CD8-positive, alpha-beta memory T cell (primary cell): ENCODE measurements around the gene GRID2IP. TPM values are rescaled to one million over a fixed set of nuclear protein-coding genes. Genes with fewer than 3 reads are reported as not detected.
A peak's percentile ranks its signal among the peaks of the same experiment; 100 is the strongest.

Experiments used
- CTCF ChIA-PET: fragments of 350-600 bp; sonication (Branson Sonifier 250); formaldehyde crosslinking; loops from one replicate; lab custom pipeline; 2021; ENCODE audit warnings: antibody characterized with exemption; lab: Charles Lee
- POLR2A ChIA-PET: fragments of 350-600 bp; sonication (Branson Sonifier 250); formaldehyde crosslinking; loops from one replicate; lab custom pipeline; 2021; ENCODE audit warnings: antibody characterized with exemption; lab: Charles Lee
- DNase-seq, 5 donors: peaks; one replicate each; pipeline versions ENCODE4 v3.0.0 to v3.0.0-alpha.2; 2020 to 2022; ENCODE audit warnings: mixed read lengths in 1 of 5
- H3K27ac ChIP-seq: one replicate; pipeline ENCODE4 v1.7.0; 2013; ENCODE audit warnings: low read depth, mild to moderate bottlenecking, low read length, moderate library complexity
- H3K27me3 ChIP-seq: 2 replicates; pipeline ENCODE4 v1.7.0; 2013; ENCODE audit warnings: low read length, mild to moderate bottlenecking; ENCODE audit not compliant: insufficient read depth, poor library complexity, severe bottlenecking
- H3K36me3 ChIP-seq: 2 replicates; pipeline ENCODE4 v1.7.0; 2013; ENCODE audit warnings: mild to moderate bottlenecking, low read length, moderate library complexity; ENCODE audit not compliant: insufficient read depth
- H3K4me1 ChIP-seq: 2 replicates; pipeline ENCODE4 v1.7.0; 2013; ENCODE audit warnings: mild to moderate bottlenecking, low read length, moderate library complexity; ENCODE audit not compliant: insufficient read depth
- H3K4me3 ChIP-seq: 2 replicates; pipeline ENCODE4 v1.7.0; 2013; ENCODE audit warnings: mild to moderate bottlenecking, low read length
- H3K9me3 ChIP-seq: 2 replicates; pipeline ENCODE4 v1.7.0; 2013; ENCODE audit warnings: mild to moderate bottlenecking, low read length
- H3K27ac Mint-ChIP-seq, 8 donors: one replicate each; pipeline ENCODE4 v1.8.0; 2020 to 2021; ENCODE audit warnings: mixed read lengths in 8 of 8, mild to moderate bottlenecking in 6 of 8, inconsistent platforms in 3 of 8, moderate library complexity in 3 of 8
- H3K27me3 Mint-ChIP-seq, 2 donors: one replicate each; pipeline ENCODE4 v1.8.0; 2020 to 2021; ENCODE audit warnings: mixed read lengths in 2 of 2, mild to moderate bottlenecking in 1 of 2, moderate library complexity in 1 of 2
- H3K36me3 Mint-ChIP-seq, 3 donors: one replicate each; pipeline ENCODE4 v1.8.0; 2020 to 2021; ENCODE audit warnings: mixed read lengths in 3 of 3, inconsistent platforms in 1 of 3, mild to moderate bottlenecking in 1 of 3
- H3K4me1 Mint-ChIP-seq, 3 donors: one replicate each; pipeline ENCODE4 v1.8.0; 2020 to 2021; ENCODE audit warnings: mixed read lengths in 3 of 3, inconsistent platforms in 1 of 3, mild to moderate bottlenecking in 1 of 3
- H3K4me3 Mint-ChIP-seq, 7 donors: one replicate each; pipeline ENCODE4 v1.8.0; 2020 to 2021; ENCODE audit warnings: mixed read lengths in 7 of 7, mild to moderate bottlenecking in 6 of 7, moderate library complexity in 4 of 7, inconsistent platforms in 2 of 7
- H3K9me3 Mint-ChIP-seq, 5 donors: one replicate each; pipeline ENCODE4 v1.8.0; 2020 to 2022; ENCODE audit warnings: mixed read lengths in 5 of 5, mild to moderate bottlenecking in 3 of 5, moderate library complexity in 2 of 5, inconsistent platforms in 1 of 5
- polyA plus RNA-seq: library from polyadenylated mRNA; unstranded; fragments of 300-500 nt; fragmentation: Illumina TruSeq; gene quantifications from one replicate; pipeline ENCODE4 v1.2.3, GENCODE V29; 2021
- total RNA-seq, 2 experiments: library from RNA; stranded (reverse); gene quantifications; one replicate each; pipeline ENCODE4 v1.2.3, GENCODE V29; 2021

The GRID2IP gene
- total and polyA plus RNA-seq, 3 experiments from 2014 or later = 0.33 to 0.51 TPM; not detected in 1

GRCh38 chr7:6558837-6559236 is 7.6 kb upstream of the GRID2IP start:
- Mint-ChIP-seq H3K9me3 (no peaks in the 10 kb centered on the region), H3K4me3 (no peak overlapping the region), H3K4me1 (peaks cover 2 to 7% (median 5%) of the 10 kb centered on the region in 3 donors), H3K27ac (no peak overlapping the region), H3K27me3 (peaks cover 5 to 6% of the 10 kb centered on the region in 2 donors), H3K36me3 (no peaks in the 10 kb centered on the region)
- POLR2A ChIA-PET = interaction anchor here (0.5 kb wide), 1 partner anchor 25 kb away, joined by 5 read pairs; no protein-coding TSS in a partner anchor
- no peak overlapping the region for H3K4me3 ChIP-seq
- H3K4me1 ChIP-seq = no peaks in the 10 kb centered on the region
- H3K36me3 ChIP-seq = no peaks in the 10 kb centered on the region
- H3K27ac ChIP-seq = no peak overlapping the region
- H3K27me3 ChIP-seq = no peaks in the 10 kb centered on the region
- H3K9me3 ChIP-seq = no peaks in the 10 kb centered on the region
- CTCF ChIA-PET = interaction anchor here (0.6 to 1.6 kb wide), 6 partner anchors 11 to 80 kb away, joined by 3 to 7 read pairs (median 4); no protein-coding TSS in a partner anchor
- peak in 1 of 5 donors; percentile 17 for DNase-seq

- DNase-seq = no peak
- Histone ChIP-seq H3K9me3 (no peaks in the 10 kb centered on the region), H3K4me3 (no peak overlapping the region), H3K36me3 (no peaks in the 10 kb centered on the region), H3K27me3 (no peaks in the 10 kb centered on the region), H3K4me1 (no peaks in the 10 kb centered on the region), H3K27ac (no peak overlapping the region)
- Mint-ChIP-seq H3K9me3 (no peaks in the 10 kb centered on the region), H3K27ac (peak overlapping the region in 1 of 8 donors; percentile 84), H3K4me3 (no peak overlapping the region), H3K4me1 (peaks cover 2 to 7% (median 5%) of the 10 kb centered on the region in 3 donors), H3K36me3 (no peaks in the 10 kb centered on the region), H3K27me3 (peaks cover 5 to 6% of the 10 kb centered on the region in 2 donors)
- POLR2A ChIA-PET = no interaction called here
- CTCF ChIA-PET = no interaction called here
Observed at GRCh38 chr7:6556196-6556595, 4.9 kb upstream of the GRID2IP start.

- Mint-ChIP-seq H3K36me3 (no peaks in the 10 kb centered on the region), H3K27me3 (peaks cover 2 to 4% of the 10 kb centered on the region in 2 donors), H3K4me3 (peak overlapping the region in 3 of 7 donors; percentile 23 to 66 (median 32)), H3K4me1 (peaks cover 2 to 7% (median 5%) of the 10 kb centered on the region in 3 donors), H3K27ac (peak overlapping the region in 3 of 8 donors; percentile 33 to 77 (median 42)), H3K9me3 (no peaks in the 10 kb centered on the region)
- ChIA-PET CTCF (interaction anchor here (0.9 to 1.5 kb wide), 2 partner anchors 10 to 42 kb away, joined by 3 read pairs; no protein-coding TSS in a partner anchor), POLR2A (no interaction called here)
- no peaks in the 10 kb centered on the region for H3K27me3 ChIP-seq
- H3K4me1 ChIP-seq = no peaks in the 10 kb centered on the region
- no peak overlapping the region for H3K4me3 ChIP-seq
- no peaks in the 10 kb centered on the region for H3K36me3 ChIP-seq
- no peak overlapping the region for H3K27ac ChIP-seq
- no peaks in the 10 kb centered on the region for H3K9me3 ChIP-seq
- peak in 1 of 5 donors; percentile 56 for DNase-seq
Observed at GRCh38 chr7:6554848-6555247, 3.6 kb upstream of the GRID2IP start.

GRCh38 chr7:6553448-6554044 is 2.3 kb upstream of the GRID2IP start:
- H3K27ac ChIP-seq = no peak overlapping the region
- Mint-ChIP-seq H3K4me1 (peaks cover 2 to 7% (median 5%) of the 10 kb centered on the region in 3 donors), H3K36me3 (no peaks in the 10 kb centered on the region), H3K4me3 (no peak overlapping the region), H3K27ac (peak overlapping the region in 1 of 8 donors; percentile 43), H3K27me3 (peaks cover 0 to 4% of the 10 kb centered on the region in 2 donors), H3K9me3 (no peaks in the 10 kb centered on the region)
- H3K36me3 ChIP-seq = no peaks in the 10 kb centered on the region
- H3K4me3 ChIP-seq = no peak overlapping the region
- no peaks in the 10 kb centered on the region for H3K9me3 ChIP-seq
- ChIA-PET CTCF (no interaction called here), POLR2A (no interaction called here)
- H3K27me3 ChIP-seq = no peaks in the 10 kb centered on the region
- no peaks in the 10 kb centered on the region for H3K4me1 ChIP-seq
- DNase-seq = no peak

- Mint-ChIP-seq H3K9me3 (no peaks in the 10 kb centered on the region), H3K36me3 (no peaks in the 10 kb centered on the region), H3K4me3 (no peak overlapping the region), H3K27me3 (peaks cover 3 to 8% of the 10 kb centered on the region in 2 donors), H3K4me1 (no peaks in the 10 kb centered on the region), H3K27ac (peak overlapping the region in 2 of 8 donors; percentile 37 to 47)
- POLR2A ChIA-PET = no interaction called here
- Histone ChIP-seq H3K27me3 (no peaks in the 10 kb centered on the region), H3K4me1 (no peaks in the 10 kb centered on the region), H3K27ac (no peak overlapping the region), H3K4me3 (no peak overlapping the region), H3K9me3 (no peaks in the 10 kb centered on the region), H3K36me3 (no peaks in the 10 kb centered on the region)
- CTCF ChIA-PET = interaction anchor here (0.6 to 2.2 kb wide), 3 partner anchors 11 to 32 kb away, joined by 3 to 7 read pairs (median 3); no protein-coding TSS in a partner anchor
- DNase-seq = no peak
Observed at GRCh38 chr7:6547400-6547799, 3.9 kb downstream of the GRID2IP start.

- H3K4me3 Mint-ChIP-seq = no peak overlapping the region
- Histone ChIP-seq H3K4me3 (no peak overlapping the region), H3K4me1 (no peaks in the 10 kb centered on the region), H3K9me3 (no peaks in the 10 kb centered on the region), H3K27ac (no peak overlapping the region), H3K36me3 (no peaks in the 10 kb centered on the region), H3K27me3 (no peaks in the 10 kb centered on the region)
- H3K9me3 Mint-ChIP-seq = no peaks in the 10 kb centered on the region
- H3K36me3 Mint-ChIP-seq = no peaks in the 10 kb centered on the region
- no peak for DNase-seq
- POLR2A ChIA-PET = no interaction called here
- H3K4me1 Mint-ChIP-seq = no peaks in the 10 kb centered on the region
- CTCF ChIA-PET = interaction anchor here (1.3 to 2.2 kb wide), 2 partner anchors 14 to 31 kb away, joined by 3 to 7 read pairs; no protein-coding TSS in a partner anchor
- H3K27me3 Mint-ChIP-seq = peaks cover 3 to 8% of the 10 kb centered on the region in 2 donors
- peak overlapping the region in 1 of 8 donors; percentile 47 for H3K27ac Mint-ChIP-seq
Observed at GRCh38 chr7:6546498-6547251, 4.6 kb downstream of the GRID2IP start.

GRCh38 chr7:6545398-6546126 is 5.7 kb downstream of the GRID2IP start:
- no peaks in the 10 kb centered on the region for H3K36me3 ChIP-seq
- H3K27ac Mint-ChIP-seq = no peak overlapping the region
- ChIA-PET POLR2A (no interaction called here), CTCF (interaction anchor here (1.1 kb wide), 1 partner anchor 9 kb away, joined by 3 read pairs; no protein-coding TSS in a partner anchor)
- no peak overlapping the region for H3K4me3 ChIP-seq
- no peaks in the 10 kb centered on the region for H3K9me3 Mint-ChIP-seq
- H3K27me3 ChIP-seq = no peaks in the 10 kb centered on the region
- H3K36me3 Mint-ChIP-seq = no peaks in the 10 kb centered on the region
- H3K27ac ChIP-seq = no peak overlapping the region
- no peaks in the 10 kb centered on the region for H3K4me1 ChIP-seq
- peak in 1 of 5 donors; percentile 63 for DNase-seq
- no peaks in the 10 kb centered on the region for H3K9me3 ChIP-seq
- H3K4me1 Mint-ChIP-seq = no peaks in the 10 kb centered on the region
- peaks cover 3 to 16% of the 10 kb centered on the region in 2 donors for H3K27me3 Mint-ChIP-seq
- H3K4me3 Mint-ChIP-seq = no peak overlapping the region
